ENCODE results near the gene PTPRD. TPM values are rescaled to one million over a fixed set of nuclear protein-coding genes. Genes with fewer than 3 reads are reported as not detected.

The PTPRD gene
- total RNA-seq, 1 donor from 2014 or later, result 15.6 TPM

DNA sequence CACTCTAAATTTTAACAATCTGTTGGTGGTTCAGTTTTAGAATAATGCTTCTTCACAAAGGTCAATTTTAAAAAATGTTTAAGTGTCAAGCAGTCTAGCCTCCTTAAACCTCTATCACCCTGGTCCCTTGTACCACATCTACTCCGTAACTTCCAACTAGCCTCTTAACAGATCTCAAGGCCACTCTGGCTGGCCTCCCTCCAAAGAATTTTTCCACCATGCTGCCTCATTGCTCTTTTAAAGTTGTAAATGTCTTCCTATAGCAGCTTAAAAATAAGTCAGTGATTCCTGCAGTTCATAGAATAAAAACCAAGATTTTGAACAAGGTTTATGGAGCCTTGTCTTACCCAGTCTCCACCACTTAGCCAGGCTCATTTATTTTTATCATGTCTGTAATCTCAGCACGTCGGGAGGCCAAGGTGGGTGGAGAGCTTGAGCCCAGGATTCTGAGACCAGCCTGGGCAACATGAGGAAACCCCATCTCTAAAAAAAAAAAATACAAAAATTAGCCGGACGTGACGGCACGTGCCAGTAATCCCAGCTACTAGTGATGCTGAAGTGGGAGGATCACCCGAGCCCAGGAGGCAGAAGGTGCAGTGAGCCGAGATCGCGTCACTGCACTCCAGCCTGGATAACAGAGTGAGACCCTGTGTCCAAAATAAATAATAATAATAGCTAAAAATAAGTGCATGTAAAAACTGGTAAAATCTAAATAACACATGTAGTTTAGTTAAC lies 1888.4 kb downstream of the PTPRD start:
- TF ChIP-seq, protein P1, sequence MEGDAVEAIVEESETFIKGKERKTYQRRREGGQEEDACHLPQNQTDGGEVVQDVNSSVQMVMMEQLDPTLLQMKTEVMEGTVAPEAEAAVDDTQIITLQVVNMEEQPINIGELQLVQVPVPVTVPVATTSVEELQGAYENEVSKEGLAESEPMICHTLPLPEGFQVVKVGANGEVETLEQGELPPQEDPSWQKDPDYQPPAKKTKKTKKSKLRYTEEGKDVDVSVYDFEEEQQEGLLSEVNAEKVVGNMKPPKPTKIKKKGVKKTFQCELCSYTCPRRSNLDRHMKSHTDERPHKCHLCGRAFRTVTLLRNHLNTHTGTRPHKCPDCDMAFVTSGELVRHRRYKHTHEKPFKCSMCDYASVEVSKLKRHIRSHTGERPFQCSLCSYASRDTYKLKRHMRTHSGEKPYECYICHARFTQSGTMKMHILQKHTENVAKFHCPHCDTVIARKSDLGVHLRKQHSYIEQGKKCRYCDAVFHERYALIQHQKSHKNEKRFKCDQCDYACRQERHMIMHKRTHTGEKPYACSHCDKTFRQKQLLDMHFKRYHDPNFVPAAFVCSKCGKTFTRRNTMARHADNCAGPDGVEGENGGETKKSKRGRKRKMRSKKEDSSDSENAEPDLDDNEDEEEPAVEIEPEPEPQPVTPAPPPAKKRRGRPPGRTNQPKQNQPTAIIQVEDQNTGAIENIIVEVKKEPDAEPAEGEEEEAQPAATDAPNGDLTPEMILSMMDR (IDR thresholded peaks at IDR 0.05; ENCODE audit: borderline replicate concordance), result no peak
- DNase-seq, result no peak
- no peak overlapping the region for H3K27ac ChIP-seq (replicated peaks)
- H3K9me3 ChIP-seq (replicated peaks), result no peaks in the 10 kb centered on the region
- H3K4me3 ChIP-seq, result no peak overlapping the region
- intact Hi-C loops (cut with micrococcal nuclease), result no loop called here
- no peaks in the 10 kb centered on the region for H3K36me3 ChIP-seq
- H3K27me3 ChIP-seq (ENCODE audit: low read depth), result no peaks in the 10 kb centered on the region
- H3K4me1 ChIP-seq, result no peaks in the 10 kb centered on the region

DNA sequence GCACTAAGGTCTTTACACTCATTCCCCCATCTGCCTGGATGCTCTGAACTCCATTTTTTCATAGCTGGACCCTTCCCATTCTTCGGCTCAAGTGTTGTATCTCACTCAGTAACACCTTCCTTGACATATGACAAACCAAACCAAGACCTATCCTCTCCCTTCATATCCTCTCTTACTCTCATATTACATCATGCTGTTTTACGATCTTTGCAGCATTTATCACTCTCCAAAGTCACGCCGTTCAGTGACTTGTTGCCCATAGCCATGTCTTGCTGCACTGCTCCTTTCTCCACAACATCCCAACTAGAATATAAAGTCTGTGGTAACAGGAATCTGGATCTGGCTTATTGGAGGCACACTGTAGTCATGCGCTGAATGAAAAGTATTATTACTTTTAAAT lies 1889.6 kb downstream of the PTPRD start:
- Histone ChIP-seq H3K4me3 (no peak overlapping the region), H3K36me3 (no peaks in the 10 kb centered on the region), H3K27me3 (ENCODE audit: low read depth) (no peaks in the 10 kb centered on the region), H3K9me3 (replicated peaks) (no peaks in the 10 kb centered on the region), H3K4me1 (no peaks in the 10 kb centered on the region), H3K27ac (replicated peaks) (no peak overlapping the region)
- DNase-seq, result no peak
- TF ChIP-seq, protein P1 (IDR thresholded peaks at IDR 0.05; ENCODE audit: borderline replicate concordance), result no peak
- intact Hi-C loops (cut with micrococcal nuclease), result no loop called here

DNA sequence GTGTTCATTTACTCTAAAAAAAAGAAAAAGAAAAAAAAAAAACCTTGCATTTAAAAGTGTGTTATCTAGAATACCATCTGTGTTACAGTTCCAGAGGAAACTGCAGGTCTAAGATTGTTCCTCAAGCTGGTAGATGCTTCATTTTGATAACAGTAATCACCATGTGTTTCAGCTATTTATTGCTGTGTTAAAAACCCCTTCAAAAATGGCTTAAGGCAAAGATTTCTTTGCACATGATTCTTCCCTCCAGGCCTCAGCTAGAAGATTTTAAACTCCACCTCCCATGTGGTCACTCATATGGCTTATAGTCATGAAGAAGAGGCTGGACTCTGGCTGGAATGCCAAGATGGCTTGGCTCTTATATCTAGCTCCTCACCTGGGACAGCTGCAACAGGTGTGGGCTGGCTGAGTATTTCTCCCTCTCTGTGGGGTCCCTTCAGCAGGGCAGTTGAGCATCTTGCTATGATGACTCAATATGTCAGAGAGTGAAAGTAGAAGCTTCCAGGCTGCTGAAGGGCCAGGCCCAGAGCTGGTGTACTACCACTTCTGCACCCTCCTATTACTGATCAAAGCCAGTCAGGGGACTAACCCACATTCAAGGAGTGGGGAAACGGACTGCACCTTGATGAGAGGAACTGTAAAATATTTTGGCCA lies 1892.8 kb downstream of the PTPRD start:
- no peaks in the 10 kb centered on the region for H3K27me3 ChIP-seq (ENCODE audit: low read depth)
- TF ChIP-seq, protein P1 (IDR thresholded peaks at IDR 0.05; ENCODE audit: borderline replicate concordance), result no peak
- peaks cover 4% of the 10 kb centered on the region for H3K4me1 ChIP-seq
- intact Hi-C loops (cut with micrococcal nuclease), result no loop called here
- no peak for DNase-seq
- H3K27ac ChIP-seq (replicated peaks), result no peak overlapping the region
- no peaks in the 10 kb centered on the region for H3K9me3 ChIP-seq (replicated peaks)
- no peak overlapping the region for H3K4me3 ChIP-seq
- no peaks in the 10 kb centered on the region for H3K36me3 ChIP-seq

DNA sequence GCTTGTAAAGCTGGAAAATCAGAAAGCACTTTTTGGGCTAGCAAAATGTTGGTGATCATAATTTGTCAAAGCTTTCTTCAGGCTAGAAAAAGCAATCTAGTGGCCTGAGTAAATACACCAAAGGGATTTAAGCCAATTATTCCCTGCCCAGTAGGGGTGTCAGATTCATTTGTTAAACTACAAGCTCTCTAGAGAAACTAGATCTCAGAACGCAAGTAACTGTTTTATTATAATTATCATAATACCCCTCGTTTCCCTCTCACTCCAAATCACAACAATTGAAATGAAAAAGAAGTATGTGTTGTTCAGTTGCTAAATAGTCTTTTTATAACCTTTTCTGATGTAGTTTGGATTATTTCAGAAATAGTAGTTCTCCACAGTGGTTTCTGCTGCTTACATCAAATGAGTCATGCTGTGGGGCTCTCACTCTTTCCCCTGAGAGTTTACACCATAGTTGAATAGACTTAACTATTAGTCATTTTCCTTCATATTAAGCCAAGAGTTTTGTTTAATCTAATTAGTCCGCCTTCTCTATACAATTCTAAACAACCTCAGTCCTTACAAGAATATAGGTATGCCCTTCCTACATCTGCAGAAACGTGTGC lies 1894.6 kb downstream of the PTPRD start:
- peak overlapping the region; percentile 26 for H3K4me3 ChIP-seq
- intact Hi-C loops (cut with micrococcal nuclease), result no loop called here
- H3K27me3 ChIP-seq (ENCODE audit: low read depth), result no peaks in the 10 kb centered on the region
- no peak for DNase-seq
- H3K27ac ChIP-seq (replicated peaks), result peak overlapping the region; percentile 42
- H3K36me3 ChIP-seq, result no peaks in the 10 kb centered on the region
- H3K9me3 ChIP-seq (replicated peaks), result no peaks in the 10 kb centered on the region
- H3K4me1 ChIP-seq, result peaks cover 4% of the 10 kb centered on the region
- TF ChIP-seq, protein P1 (IDR thresholded peaks at IDR 0.05; ENCODE audit: borderline replicate concordance), result no peak

DNA sequence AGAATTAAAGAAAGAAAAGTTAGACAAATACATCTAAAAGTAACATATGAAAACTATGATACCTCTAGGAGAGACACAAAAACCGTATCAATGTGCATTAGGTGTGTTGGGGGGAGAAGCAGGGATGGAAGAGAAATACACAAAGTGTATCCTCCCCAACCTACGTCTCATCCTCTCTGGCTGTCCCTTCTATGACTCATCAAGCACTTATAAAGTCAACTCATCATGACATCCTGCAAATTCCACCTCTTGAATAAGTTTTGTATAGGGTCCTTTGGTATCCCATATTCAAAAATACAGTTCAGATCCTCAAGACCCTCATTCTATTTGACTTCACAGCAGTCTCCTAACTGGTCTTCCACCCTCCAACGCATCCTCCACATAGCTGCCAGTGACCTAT lies 1895.7 kb downstream of the PTPRD start:
- no peak for DNase-seq
- intact Hi-C loops (cut with micrococcal nuclease), result no loop called here
- Histone ChIP-seq H3K36me3 (no peaks in the 10 kb centered on the region), H3K27me3 (ENCODE audit: low read depth) (no peaks in the 10 kb centered on the region), H3K27ac (replicated peaks) (no peak overlapping the region), H3K4me1 (peaks cover 4% of the 10 kb centered on the region), H3K4me3 (no peak overlapping the region), H3K9me3 (replicated peaks) (no peaks in the 10 kb centered on the region)
- TF ChIP-seq, protein P1 (IDR thresholded peaks at IDR 0.05; ENCODE audit: borderline replicate concordance), result no peak
